GM12874 (cell line): ENCODE data around the gene RXRA.

Experiments
- TF ChIP-seq, protein P1 (sequence below): IDR thresholded peaks from 2 replicates; pipeline ENCODE4 v1.5.1; 2011; ENCODE audit warnings: low read depth, mild to moderate bottlenecking, control low read depth, low read length, moderate library complexity; ENCODE audit not compliant: insufficient read depth

Gene RXRA

DNA sequence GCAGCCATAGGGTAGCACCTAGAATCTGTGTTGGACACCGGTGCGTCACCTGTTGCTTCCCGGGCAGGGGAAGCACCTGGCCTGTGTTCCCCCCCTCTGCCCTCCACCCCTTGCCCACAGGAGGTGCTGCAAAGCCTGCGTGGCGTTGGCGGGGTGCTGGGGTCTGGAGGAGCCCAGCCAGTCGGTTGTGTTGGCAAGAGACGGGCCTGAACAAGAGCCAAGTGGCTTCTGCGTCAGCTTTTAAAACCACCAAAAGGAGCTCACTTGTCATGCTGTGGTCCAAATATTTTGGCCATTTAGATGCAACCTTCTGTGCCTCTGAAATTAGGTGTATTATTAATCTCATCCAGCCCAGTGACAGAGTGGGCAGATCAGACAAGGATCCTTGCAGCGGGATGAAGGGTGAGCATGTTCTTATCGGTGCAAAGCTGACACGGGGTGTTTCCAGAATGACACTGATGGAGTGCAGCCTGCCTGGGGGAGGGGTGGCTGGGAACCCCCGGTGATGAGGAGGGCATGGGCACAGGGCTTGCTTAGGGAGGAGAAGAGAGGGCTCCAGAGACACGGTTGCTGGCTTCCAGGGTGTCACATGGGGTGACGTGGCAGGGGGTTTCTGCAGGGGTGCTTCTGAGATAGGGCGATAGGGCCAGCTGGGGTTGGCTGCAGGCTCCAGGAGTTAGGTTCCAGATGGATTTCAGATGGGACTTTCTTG, 9.7 kb upstream of the RXRA start:
- TF ChIP-seq, protein P1, sequence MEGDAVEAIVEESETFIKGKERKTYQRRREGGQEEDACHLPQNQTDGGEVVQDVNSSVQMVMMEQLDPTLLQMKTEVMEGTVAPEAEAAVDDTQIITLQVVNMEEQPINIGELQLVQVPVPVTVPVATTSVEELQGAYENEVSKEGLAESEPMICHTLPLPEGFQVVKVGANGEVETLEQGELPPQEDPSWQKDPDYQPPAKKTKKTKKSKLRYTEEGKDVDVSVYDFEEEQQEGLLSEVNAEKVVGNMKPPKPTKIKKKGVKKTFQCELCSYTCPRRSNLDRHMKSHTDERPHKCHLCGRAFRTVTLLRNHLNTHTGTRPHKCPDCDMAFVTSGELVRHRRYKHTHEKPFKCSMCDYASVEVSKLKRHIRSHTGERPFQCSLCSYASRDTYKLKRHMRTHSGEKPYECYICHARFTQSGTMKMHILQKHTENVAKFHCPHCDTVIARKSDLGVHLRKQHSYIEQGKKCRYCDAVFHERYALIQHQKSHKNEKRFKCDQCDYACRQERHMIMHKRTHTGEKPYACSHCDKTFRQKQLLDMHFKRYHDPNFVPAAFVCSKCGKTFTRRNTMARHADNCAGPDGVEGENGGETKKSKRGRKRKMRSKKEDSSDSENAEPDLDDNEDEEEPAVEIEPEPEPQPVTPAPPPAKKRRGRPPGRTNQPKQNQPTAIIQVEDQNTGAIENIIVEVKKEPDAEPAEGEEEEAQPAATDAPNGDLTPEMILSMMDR: no peak

DNA sequence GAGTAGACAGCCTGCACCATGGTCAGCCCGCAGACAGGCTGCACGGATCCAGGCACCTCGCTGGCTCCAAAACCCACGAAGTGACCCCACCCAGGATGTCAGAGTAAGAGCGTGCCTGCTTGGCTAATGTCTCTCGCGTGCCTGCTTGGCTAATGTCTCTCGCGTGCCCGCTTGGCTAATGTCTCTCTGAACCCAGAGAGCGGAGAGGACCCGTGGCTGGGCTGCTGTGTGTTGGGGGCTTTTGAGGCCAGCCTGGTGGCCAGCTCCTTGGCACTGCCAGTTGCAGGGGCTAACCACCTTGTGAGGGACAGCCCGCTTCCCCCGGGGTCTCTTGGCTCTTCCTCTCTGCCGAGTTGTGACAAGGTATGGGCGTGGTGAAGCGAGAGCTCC, 8.9 kb upstream of the RXRA start:
- TF ChIP-seq, protein P1: no peak

DNA sequence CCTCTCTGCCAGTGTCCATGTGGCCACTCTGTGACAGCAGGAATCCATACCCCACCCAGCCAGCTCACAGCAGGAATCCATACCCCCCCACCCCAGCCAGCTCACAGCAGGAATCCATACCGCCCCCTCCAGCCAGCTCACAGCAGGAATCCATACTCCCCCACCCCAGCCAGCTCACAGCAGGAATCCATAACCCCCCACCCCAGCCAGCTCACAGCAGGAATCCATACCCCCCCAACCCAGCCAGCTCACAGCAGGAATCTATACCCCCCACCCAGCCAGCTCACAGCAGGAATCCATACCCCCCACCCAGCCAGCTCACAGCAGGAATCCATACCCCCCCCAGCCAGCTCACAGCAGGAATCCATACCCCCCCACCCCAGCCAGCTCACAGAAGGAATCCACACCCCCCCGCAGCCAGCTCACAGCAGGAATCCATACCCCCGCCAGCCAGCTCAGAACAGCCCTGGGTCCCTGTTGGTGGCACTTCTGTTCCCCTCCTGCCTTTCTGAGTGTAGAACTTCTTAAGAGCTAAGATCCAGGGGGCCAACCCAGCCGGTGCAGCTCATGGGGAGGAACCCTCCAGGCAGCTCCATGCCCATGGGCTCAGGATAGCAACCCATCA, 8.4 kb upstream of the RXRA start:
- TF ChIP-seq, protein P1: no peak

DNA sequence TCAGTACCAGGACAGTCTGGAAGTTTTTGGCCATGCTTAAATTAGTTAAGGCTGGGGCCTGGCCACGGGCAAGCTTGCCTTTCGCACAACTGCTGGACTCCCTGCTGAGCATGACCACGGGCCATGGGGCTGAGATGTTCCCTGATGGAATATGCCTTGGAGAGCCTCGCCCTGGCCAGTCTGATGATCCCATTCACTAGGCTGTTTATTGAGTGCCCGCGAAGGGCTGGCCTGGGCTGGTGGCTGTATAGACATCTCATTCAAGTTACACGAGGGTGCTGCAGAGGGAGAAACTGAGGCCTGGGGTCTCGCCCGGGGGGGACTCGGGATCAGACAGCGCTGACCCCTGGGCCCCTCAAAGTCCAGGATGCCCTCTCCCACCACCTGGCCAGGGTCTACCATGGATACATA, 7.8 kb upstream of the RXRA start:
- TF ChIP-seq, protein P1: no peak

DNA sequence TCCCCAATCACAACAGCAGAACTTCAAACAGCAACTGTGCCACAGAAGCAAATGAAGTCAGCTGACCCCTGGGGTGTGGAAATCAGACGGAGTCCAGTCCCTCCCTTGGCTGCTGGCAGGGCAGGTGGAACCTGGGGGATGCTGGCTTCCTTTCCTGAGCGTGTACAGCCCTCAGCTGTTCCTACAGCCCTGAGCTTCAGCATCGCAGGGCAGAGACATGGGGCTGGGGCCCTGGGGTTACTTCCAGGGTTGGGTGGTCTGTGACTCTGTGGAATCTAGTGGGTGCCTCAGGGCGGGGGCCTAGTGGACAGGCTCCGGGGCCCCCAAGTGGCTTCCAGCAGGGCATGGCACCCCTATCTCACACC, 7.3 kb upstream of the RXRA start:
- TF ChIP-seq, protein P1: no peak

DNA sequence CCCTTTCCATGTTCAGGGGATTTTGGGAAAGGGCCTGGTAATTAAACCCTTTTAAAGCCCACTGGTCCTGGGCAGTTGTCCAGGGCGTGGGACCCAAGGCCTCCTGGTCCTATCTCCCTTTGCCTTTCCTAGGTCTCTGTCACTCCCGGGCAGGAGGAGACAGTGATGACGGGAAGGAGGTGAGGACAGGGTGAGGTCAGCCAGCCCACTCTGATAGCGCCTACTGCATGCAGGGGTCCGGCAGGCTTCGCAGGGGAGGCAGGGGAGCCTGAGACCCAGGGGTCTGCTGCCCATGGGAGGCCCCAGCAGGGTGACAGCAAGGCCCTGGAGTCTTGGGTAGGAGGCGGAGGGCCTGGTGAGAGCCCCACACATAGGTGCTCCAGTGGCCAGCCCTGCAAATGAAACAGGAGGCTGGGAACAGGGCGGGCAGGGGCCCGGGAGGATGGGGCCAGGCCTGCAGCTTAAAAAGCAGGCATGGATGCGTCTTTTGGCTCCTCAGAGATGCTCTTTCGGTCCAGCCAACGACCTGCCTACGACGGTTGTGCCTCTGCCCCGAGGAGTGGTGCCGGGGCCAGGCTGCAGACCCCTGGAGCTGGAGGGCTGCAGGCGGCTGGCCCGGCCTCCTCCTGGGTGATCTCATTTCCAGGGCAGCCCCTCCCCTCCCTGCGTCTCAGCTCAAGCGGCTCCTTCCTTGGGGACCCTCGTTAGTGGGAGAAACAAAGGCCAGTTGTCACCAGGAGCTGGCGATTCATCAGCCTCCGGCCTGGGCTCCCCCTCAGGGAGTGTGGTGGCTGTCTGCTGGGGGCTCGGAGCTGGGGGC, 6.7 kb upstream of the RXRA start:
- TF ChIP-seq, protein P1: no peak

DNA sequence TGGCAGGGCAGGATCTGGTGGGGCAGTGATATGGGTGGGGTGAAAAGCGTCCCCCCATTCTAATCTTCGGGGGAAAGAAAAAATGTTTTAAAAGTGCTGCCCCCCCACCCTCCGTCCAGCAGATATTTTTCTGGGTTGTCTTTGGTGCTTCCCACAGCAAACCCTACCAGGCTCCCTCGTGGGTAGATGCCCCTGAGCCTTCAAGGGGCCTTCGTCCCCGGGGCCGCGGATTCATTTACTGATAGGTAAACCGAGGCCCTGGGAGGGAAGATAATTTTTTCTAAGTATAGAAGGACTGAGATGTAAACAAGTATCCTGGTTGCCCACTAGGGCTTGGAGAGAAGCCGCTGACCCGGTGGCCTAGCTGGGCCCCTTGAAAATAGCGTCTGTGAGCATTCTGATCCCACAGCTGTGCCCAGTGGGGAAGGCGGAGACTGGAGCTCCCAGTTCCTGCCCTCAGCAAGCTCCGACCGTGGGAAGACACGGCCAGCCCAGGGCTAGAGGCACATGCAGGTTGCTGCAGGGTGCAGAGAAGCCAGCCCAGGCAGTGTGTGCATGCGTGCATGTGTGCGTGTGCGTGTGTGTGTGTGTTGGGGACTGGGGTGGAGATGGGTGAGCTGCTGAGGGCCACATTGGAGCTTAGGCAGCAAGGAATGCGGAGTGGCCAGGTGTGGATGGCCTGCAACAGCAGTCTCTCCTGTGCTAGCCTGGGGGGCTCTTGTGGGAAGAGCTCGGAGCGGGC, 6.0 kb upstream of the RXRA start:
- TF ChIP-seq, protein P1: no peak
